IPS DF 4.7 (cell line): ENCODE measurements around the gene ARHGEF40.

Source experiments
- DNase-seq: peaks from one replicate; pipeline ENCODE4 v3.0.0-alpha.2; 2013; ENCODE audit warnings: low spot score; ENCODE audit errors: extremely low read depth

Gene ARHGEF40

DNA sequence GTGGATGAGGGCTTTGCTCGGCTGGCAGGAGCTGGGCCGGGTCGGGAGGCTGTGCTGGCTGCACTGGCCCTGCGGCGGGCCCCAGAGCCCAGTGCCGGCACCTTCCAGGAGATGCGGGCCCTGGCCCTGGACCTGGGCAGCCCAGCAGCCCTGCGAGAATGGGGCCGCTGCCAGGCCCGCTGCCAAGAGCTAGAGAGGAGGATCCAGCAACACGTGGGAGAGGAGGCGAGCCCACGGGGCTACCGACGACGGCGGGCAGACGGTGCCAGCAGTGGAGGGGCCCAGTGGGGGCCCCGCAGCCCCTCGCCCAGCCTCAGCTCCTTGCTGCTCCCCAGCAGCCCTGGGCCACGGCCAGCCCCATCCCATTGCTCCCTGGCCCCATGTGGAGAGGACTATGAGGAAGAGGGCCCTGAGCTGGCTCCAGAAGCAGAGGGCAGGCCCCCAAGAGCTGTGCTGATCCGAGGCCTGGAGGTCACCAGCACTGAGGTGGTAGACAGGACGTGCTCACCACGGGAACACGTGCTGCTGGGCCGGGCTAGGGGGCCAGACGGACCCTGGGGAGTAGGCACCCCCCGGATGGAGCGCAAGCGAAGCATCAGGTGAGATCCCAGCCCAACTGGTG is 11.5 kb downstream of the ARHGEF40 start:
- no peak for DNase-seq

DNA sequence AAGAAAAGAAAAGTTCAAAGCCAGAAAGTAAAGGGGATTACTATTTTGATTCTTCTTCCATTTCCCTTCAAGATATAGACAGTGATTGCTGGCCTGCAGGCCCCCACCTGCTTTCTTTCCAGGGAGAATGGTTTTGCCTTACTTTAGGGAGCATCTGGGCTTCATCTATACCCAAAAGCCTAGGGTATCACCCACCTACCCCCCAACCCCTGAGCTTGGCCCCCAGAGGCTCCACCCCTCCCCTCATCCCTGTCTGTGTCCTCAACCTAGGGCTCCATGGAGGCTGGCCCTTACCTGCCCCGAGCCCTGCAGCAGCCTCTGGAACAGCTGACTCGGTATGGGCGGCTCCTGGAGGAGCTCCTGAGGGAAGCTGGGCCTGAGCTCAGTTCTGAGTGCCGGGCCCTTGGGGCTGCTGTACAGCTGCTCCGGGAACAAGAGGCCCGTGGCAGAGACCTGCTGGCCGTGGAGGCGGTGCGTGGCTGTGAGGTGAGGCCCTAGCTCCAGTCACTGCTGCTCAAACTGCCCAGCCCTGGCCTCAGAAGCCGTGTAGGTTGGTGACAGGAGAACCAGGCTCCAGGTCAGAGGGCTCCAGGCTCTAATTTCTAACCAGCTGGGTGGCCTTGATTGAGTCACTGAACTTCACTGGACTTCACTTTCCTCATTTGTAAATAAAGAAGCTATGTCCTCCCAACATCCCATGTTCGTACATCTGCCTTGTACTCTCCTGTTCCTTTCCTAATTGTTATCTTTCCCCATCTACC is 13.6 kb downstream of the ARHGEF40 start:
- no peak for DNase-seq

DNA sequence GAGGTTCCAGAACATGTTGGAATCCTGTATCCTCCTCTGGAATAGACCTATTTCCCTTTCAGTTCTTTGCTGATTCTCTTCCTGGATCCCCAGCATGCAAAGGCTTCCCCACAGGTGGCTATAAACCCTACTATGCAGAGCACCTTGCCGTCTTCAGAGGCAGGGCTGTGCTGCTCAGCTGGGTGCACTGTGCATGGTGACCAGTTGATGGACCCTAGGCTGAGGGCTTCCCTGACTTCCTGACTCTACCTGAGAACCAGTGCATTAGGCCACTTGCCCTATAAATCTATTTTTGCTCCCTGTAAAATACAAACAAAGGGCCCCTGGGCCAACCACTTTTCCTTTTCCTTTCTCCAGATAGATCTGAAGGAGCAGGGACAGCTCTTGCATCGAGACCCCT is 14.3 kb downstream of the ARHGEF40 start:
- DNase-seq, result no peak

DNA sequence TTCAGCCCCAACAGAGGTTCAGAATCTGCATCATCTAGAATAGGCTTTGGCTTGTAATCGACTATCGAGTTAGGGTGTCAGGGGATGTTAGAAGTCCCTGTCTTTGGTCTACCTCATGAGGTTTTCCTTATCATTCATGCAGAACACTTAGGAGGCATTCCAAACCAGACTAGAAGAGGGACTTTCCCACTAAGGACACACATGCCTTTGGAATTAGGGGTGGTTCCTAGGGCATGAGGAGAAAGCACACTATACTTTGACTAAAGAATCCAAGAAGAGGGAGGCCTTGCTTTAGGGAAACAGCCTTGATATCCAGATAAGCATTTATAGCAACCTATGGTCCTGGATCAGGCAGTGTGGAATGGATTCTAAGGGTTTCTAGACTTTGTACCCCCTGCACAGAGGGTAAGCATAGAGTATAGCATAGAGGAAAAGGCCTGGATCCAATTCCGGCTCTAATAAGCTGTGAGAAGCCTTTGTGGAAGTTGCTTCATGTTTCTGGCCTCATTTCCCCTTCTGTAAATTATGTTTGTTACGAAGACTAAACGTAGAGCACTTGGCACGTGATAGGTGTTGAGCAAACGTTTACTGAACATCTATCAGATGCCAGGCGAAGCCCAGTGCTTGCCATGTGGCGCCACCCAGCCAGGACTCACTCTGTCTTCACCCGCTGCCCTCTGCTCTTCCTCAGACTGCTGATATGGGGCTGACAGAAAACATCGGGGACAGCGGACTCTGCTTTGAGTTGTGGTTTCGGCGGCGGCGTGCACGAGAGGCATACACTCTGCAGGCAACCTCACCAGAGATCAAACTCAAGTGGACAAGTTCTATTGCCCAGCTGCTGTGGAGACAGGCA is 15.1 kb downstream of the ARHGEF40 start:
- DNase-seq, result no peak

DNA sequence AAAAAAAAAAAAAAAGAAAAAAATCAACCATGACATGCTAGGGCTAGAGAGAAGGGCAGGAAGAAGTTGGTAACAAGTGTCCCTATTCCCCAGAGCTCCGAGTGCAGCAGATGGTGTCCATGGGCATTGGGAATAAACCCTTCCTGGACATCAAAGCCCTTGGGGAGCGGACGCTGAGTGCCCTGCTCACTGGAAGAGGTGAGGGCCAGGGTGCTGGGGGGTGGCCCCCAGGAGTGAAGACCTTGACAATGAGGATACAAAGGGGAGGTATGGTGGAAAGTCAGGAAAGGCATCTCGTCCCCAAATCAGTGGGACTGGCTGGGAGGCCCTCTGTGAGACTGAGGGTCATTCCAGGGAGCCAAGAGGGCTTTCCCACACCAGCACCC is 16.8 kb downstream of the ARHGEF40 start:
- no peak for DNase-seq

DNA sequence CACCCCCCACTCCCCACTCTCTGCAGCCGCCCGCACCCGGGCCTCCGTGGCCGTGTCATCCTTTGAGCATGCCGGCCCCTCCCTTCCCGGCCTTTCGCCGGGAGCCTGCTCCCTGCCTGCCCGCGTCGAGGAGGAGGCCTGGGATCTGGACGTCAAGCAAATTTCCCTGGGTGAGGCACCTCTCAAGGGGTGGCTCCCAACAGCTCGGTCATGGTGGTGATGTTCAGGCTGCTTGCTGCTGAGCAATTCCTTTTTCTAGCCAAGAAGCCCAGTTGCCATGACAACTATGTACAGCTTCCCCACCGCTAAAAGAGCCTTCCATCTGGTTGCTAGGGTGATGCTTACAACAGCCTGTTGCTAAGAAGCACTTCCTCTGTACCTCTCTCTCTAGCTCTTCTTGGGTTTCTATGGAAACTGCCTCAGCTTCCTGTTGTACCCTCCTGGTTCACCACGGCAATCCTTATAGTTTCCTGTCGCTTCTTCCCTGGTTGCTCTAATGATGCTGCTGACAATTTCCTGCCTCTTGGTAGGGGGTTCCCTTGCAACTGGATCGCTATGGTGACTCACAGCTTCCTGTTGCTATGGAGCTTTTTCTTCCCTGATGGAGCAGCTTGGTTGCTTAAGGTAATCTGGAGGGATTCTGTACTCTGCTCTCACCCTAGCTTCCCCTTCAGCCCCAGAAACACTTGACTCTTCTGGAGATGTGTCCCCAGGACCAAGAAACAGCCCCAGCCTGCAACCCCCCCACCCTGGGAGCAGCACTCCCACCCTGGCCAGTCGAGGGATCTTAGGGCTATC is 17.4 kb downstream of the ARHGEF40 start:
- no peak for DNase-seq

DNA sequence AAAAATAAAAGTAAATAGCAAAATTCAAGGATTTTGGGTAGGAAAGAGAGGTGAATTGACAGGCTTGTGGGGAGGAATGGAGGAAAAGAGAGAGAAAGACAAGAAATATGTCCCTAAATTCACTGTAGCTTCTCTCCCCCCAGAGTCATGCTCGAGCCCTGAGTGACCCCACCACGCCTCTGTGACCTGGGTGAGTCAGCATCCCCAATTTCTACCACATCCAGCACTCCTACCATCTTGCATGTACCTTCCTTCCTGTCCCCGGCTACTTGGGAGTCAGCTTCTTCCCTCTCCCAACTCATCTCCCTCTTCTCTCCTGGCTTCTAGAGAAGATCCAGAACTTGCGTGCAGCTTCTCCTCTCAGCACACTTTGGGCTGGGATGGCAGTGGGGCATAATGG is 18.6 kb downstream of the ARHGEF40 start:
- DNase-seq, result no peak

DNA sequence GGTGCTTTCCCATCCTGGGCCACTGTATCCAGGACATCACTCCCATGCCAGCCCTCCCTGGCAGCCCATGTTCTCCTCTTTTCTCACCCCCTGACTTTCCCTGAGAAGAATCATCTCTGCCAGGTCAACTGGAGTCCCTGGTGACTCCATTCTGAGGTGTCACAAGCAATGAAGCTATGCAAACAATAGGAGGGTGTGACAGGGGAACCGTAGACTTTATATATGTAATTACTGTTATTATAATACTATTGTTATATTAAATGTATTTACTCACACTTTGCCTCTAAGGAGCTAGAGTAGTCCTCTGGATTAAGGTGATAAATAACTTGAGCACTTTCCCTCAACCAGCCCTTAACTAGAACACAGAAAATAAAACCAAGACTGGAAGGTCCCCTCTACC is 19.2 kb downstream of the ARHGEF40 start:
- DNase-seq, result no peak

DNA sequence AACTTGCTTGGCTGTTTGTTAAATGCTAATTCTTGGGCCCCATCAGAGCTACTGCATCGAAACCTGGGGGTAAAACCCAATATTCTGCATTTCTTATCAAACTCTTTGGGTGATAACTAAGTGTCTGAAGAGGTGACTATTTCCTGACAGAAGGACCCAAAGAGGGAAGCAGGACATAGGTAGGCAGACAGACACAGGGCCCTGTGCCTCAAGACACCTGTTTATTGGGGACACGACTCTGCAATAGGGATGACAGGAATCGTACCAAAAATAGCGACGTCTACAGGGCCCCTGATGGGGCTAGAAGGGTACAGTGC is 19.7 kb downstream of the ARHGEF40 start:
- no peak for DNase-seq

DNA sequence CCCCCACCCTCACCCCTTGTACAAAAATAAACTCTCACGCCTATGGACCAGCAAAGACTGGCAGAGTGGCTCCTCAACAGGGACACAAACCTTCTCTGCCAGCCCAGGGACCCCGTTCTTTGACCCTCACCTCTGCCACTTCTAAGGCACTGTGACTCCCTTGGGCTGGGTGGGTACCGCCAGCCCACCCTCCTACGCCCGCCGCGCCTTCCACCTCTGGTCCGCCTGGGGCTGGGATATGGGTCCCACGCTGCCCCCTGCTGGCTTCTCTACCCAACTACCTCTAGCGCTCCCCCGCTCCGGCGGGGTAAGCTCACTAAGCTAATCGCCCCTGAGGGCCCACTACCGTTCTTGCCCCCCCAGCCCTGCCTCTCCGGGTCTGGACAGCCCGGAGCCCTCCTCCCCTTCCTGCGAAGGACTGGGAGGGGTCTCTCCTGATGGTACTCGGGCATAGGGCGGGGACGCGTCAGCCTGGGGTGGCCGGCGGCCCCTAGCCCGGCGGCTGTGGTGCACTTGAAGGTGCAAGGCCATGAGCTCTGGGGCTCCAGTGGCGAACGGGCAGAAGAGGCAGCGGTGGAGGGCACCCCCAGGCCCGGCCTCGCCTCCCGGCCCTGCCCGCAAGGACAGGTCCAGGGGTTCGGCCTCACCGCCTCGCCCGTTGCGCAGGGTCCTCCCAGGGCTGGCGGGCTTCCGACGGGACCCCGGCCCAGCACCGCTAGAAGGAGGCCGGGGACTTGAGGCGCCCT is 20.3 kb downstream of the ARHGEF40 start:
- no peak for DNase-seq

DNA sequence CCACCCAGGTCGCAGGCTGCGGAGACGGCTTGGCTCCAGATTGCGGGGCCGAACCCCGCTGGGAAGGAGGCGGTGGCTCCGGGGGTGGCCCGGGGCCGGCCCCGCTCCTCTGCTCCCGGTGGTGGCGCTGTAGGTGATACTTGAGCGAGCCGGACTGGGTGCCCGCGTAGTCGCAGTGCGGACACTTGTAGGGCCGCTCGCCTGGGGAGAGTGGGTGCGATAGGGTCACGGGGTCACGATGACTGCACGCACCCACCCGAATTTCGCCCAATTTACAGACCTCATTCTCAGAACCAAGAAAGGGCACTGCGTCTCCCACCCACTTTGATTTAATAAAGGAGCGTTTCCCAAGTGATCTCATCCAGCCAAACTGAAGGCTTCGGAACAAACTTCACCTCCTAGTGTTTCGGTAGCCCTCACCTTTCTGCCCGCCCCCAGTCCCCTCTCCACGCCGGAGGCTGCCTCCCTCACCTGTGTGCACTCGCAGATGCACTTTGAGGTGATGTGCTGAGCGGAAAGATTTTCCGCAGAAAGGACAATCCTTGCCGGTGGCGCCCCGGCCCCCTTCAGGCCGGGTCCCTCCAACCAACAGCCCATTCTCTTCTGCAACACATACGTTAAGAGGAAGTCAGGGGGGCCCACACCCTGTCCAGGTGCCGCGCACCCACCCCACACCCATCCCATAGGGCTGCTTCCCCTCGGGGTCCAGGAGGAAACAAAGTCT is 21.0 kb downstream of the ARHGEF40 start:
- DNase-seq, result no peak

DNA sequence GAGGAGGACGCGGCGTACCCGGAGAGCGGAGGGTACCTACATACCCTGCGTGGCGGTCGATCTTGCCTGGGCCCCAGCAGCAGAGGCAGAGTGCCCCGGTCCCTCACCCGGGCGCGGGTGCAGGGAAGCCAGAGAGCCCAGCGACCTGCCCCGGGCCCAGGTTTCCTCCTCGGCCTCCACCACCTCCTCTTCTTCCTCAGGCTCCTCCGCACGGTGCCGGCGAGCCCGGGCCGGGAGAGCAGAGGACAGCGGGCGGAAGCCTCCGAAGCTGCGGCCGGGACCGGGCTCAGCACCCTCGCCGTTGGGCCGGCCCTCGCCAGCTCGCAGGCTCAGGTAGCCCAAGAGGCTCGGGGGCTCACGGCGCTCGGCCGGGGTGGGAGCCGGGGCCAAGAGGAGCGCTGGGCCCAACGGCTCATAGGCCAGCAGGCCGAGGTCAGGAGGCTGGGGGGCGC is 21.7 kb downstream of the ARHGEF40 start:
- DNase-seq, result no peak

DNA sequence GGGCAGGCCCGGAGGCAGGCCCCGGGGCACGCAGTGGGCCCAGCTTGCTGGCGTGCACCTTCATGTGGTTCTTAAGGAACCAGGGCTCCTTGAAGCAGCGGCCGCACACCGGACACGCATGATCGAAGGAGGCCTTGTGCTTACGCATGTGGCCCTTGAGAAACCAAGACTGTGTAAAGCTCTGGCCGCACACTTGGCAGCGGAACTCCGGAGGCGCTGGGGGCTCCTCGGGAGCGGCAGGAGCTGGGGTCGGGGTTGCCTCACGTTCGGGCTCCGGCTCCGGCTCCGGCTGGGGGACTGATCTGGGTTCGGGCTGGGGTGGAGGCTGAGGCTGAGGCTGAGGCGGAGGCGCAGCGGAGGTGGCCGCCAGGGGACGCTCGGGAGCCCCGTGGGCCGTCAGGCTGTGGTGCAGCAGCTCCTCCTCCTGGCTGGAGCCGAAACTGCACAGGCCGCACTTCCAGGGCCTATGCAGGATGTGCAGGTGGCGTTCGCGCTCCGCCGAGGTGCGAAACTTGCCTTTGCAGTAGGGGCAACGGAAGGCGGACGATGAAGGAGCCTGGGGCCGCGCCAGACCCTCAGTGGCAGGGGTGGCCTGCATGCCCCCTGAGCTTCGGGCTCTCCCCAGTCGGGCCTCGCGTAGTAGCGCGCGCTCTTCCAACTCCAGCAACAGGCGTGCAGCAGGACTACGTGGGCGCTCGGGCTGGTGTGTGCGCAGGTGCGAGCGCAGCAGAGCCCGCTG is 22.3 kb downstream of the ARHGEF40 start:
- DNase-seq, result no peak

DNA sequence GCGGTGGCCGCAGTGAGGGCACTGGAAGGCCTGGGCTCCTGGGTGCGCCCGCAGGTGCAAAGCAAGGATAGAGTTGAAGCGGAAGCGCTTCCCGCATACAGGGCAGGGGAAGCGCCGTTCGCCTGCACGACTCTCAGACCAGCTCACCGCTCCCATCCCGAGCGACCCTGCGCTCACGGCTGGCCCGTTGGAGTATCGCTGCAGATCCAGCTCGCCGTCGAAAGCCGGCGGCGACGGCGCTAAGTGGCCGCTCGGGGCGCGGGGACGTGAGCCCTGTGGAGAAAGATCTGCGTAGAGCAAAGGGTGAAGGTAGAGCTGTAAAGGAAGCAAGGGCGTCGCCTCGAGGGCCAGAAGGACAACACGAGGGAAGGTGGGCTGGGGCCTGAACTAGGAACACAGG is 22.9 kb downstream of the ARHGEF40 start:
- no peak for DNase-seq

DNA sequence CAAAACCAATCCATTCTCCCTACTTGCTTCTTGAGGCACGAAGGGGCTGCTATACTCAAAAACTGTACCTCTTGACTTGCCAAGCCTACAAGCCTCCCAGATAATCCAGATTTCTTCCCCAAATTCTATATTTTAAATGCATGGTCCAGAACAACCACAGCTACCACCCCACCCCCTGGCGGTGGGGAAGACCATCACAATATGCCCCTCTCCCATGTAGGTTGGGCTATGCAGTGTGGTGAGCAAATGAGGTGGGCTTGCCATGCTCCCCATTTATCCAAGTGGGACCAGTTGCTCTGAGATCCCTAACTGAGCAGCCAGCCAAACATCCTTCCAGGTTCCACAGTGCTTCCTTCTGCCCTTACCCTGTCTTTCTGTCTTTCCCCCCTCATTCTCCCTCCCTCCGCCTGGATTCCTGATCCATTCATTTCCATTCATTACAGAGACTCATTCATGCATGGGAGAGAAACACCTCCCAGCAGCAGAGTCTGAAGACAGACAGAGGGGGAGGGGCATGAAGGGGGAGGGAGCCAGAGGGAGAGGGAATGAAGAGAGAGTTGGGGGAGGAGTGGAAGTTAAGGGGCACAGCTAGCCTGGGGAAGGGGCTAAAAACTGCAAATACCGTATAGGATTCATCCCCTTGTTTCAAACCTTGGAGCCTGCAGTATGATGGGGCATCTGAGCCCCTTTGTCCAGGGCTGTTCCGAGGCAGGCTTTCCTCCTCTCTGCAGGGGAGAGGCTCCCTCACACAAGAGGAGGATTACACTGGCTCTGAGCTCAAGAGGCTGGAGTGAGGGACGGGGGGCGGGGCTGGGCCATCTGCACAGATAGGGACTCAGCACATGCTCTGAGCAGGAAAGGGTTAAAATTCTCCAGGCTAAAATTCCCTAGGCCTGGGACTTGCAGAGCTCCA is 23.9 kb downstream of the ARHGEF40 start:
- no peak for DNase-seq

DNA sequence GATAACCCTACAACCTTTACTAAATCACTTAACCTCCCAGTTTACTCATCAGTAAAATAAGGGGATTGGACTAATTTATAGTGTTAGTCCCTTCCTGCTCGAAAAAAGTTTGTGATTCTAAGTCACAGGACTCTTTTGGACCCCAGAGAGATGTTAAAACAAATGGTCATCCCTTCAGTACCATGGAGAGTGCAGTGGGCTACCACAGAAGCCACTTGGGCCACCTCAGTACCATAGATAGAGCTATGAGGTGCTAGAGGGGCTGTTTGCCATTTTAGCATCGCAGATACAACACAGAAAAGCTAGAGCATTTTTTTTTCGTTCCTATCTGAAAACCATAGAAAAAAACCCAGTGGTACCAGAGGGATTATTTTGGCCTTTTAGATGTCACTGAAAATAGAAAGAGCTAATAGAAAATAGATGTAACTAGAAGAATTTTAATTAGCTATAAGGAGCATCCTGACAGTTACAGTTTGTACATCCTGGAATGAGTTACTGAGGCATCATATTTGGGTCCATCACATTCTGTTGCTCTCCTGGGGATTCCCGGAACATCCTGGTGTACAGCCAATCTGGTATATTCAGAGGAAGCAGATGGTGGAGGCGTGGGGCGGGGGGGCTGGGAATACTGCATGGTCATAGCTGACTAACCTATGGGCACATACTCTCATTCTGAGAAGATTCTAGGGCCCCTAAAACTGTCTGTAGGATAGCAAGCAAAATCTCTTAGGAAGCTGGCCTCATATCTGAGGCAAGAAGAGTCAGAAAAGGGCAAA is 25.5 kb downstream of the ARHGEF40 start:
- no peak for DNase-seq

DNA sequence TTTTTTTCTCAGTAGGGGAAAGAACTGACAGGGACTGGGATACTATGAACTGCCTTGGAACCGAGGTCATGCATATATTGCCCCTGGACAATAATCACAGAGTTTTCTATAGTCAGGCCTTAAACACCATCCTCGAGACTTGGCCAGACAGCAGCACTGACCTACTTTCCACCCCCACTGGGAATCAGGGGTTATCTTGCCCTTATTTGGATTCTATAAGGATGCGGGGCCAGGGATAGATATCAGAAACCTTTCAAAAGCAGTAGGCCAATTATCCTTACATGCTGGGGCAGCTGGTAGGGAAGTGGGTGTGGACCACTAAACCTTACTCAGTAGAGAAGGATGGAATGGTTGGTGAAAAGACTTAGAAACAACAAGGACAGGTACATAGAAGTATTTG is 26.3 kb downstream of the ARHGEF40 start:
- DNase-seq, result no peak
